Measurements from ENCODE around the gene ANKRD44.
"Not testable (repeated sequence)": the region's sequence is repeated elsewhere in the genome, so short reads cannot be mapped to it uniquely, and the experiment has no call there.

ANKRD44 gene

DNA sequence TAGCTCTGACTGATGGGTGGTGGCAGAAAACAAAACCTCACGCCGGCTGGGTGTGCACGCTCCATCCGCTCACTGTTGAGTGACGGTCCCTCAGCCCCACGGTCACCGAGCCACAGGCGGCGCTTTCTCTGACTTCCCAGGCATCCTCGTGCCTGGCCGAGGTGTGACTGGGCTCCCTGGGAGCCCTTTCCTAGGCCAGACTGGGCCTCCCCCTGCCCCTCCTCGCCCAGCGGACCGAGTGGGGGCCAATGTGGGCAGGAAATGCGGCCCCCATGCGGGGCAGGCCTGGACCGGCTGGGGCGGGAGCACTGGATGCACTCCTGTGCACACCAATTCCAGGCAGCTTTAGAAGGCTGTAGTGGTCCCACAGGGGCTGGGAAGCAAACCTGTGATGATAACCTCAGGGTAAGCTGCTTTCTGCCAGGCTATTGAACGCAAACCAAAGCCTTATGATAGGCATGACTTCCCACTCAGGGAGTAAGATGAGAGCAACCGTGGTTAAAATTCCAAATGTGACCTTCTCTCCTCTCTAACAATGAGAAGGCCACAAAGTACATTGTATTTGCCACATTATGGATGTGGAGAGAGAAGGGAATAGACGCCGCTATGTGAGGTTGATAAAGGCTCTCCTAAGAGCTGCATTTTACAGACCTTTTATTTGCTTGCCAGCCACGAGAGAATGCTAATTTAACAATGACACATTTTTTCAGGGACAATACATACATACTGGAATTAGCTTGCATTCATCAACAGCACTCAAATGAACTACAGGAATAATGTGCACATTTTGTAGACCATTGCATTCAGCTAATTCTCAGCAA lies 300.2 kb downstream of the ANKRD44 start:
- DNase-seq: no peak

DNA sequence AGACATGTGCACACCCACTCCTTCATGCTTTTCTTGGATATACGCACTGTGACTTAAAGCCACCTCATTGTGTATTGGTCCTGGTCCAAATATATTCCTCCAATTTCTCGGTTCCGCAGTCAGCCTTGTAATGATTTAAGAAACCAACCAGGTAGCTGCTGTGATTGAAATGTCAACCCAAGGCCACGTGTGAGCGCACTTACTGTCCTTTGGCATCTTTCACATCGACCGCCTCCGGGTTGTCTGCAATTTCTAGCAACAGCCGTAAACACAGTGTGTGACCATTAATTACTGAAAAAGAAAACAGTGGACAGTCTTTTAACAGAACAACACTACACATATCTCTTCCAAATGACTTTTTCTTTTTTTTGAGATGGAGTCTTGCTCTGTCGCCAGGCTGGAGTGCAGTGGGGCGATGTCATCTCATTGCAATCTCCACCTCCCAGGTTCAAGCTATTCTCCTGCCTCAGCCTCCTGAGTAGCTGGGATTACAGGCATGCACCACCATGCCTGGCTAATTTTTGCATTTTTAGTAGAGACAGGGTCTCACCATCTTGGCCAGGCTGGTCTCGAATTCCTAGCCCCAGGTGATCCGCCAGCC lies 301.7 kb downstream of the ANKRD44 start:
- not testable (repeated sequence) for DNase-seq

DNA sequence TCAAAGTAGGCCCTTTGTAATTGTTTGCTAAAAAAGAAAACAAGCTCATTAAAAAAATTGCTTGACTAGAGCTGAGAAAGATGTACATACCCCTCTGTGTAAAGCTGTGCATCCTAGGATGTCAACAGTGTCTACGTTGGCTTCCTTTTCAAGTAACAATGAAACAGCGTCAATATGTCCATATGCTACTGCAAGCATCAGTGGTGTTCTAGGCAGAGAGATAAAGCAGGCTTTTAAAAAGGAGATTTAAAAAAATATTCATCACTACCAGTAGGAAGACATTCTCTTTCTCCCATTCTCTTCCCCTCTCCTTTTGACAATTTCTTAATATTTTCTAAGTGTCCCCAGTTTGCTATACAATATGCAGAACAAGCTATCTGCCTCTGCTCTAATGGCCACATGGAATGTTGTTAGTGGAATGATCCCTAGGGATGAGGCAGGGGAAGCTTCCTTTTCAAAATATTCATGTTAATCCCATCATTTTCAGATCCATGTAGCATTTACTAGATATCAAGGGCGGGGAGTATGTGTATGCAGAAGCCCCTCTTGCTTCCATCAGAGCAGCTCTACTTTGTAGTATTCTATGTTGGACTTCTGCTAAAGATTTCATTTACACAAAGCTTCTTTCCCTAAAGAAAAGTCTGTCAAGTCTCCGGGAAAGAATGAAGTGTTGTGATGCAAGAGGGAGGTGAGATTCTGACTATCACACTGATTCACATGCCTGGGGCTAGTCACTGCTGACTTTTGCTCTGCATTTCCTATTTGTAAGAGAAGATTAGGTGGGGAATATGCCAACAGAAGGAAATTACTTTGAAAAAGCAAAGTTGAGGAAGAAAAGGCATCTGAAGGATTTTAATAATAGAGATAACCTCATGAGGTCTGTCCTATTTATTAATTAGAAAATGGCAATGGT lies 302.6 kb downstream of the ANKRD44 start:
- DNase-seq: no peak

DNA sequence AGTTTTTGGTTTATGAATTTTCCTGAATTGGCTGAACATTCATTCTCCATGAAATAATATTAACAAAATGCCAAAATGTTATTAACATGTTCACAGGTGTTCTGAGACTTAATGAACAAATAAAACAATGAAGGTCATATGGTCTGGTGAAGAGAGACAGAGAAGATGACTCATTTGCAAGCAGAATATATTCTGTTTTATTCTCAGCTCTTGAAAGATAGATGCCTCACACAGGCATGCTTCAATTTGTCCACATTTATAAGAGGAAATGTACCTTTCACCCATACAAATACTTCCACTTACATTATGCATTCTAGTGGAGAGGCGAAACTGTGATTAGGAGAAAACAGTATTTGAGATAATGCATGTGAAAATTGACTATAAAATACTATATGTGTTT lies 308.7 kb downstream of the ANKRD44 start:
- DNase-seq: no peak

DNA sequence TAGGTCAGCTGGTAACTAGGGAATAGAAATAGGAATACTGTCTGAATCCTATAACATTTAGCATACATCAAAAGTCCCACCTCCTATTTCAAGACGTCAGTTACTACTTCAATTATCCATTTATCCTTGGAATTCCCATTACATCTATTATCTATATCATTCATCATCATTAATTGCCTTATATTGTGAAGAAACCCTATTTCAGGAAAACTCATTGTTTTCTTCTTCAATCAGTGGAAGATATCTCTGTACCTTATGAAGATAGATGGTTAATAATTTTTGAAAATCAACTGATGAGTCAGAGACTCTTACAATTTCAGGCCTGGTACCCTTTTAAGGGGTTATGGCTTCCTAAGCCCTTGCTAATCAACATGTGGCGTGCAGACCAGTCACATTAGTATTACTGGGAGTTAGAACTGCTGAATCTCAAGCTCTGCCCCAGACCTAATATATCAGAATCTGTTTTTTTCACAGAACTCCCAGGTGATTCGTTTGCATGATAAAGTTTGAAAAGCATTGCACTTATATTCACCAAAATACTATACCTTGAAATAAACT lies 314.7 kb downstream of the ANKRD44 start:
- DNase-seq: no peak

DNA sequence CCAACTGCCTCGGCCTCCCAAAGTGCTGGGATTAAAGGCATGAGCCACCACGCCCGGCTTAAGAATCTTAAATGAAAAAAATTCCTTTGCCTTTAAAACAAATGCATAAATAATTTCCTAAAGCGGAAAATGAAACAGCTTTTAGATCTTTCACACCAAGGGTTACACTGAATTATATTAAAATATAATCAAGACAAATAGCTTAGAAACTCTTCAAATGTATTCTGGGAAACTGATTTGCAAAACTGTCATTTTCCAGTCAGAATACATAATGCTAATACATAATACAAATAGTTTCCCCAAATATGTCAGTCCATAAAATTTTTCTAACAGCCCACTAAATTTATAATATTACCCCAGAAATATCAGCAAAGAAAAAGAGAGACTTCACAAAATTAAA lies 315.8 kb downstream of the ANKRD44 start:
- no peak for DNase-seq

DNA sequence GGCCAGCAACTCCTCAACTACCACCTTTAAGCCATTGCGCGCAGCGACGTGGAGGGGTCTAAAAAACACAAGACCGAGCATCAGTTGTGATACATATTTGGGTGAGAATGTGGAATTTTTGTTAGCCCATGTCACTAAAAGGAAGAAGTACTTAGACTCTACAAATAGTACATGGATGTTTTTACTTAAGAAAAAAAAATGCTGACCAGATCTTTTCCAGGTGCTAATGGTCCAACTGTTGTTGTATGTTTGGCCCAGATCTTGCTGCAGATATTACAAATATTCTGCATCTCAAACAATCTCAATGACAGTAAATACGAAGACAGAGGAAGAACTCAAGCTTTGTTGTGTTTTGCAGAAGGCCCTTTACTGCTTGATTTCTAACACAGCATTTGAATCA lies 317.0 kb downstream of the ANKRD44 start:
- no peak for DNase-seq

DNA sequence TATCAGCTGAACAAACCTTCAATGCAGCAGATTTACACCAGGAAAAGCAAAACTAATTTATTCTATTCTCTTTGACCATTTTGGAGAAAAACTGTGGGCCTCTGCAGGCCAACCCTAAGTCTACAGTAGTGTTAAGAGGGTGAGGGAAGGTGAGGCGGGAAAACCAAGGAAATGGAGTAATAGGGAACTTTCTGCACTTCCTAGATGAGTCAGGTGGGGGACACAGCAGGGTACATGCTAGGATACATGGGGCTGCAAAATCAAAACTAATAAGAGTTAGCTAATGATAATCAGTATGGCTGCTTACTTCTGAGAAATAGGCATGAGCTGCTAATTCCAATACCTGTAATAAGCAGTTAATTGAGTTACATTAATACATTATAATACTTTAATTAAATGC lies 318.1 kb downstream of the ANKRD44 start:
- DNase-seq: no peak

DNA sequence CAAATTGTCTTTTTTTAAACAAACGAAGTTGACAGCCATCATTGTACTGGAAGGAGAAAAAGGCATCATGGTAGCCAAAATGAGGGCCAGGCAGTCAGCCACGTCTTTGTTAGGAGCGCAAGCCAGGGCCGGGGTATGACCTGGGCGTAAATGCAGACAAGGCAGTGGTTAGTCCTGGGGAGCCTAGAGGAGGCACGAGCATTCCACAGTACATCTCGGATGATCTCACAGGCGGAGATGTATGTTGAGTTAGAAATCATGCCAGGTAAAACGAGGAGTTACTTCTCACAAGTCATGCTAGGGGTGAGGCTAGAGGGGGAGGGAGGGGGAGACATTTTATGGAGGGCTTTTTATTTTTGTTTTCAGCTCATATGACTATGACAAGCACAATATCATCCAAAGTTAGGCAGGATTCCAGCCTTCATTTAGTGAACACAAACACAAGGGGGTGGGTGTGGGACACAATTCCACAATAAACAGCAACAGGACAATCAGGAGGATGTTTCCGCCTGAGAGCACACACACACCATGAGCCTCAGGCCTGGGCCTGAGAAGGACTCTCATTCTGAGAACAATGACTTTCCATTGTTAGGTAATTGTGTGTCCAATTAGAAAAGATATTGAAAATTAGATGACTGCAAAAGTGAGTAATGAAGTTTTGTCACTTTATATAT lies 319.7 kb downstream of the ANKRD44 start:
- DNase-seq: no peak

DNA sequence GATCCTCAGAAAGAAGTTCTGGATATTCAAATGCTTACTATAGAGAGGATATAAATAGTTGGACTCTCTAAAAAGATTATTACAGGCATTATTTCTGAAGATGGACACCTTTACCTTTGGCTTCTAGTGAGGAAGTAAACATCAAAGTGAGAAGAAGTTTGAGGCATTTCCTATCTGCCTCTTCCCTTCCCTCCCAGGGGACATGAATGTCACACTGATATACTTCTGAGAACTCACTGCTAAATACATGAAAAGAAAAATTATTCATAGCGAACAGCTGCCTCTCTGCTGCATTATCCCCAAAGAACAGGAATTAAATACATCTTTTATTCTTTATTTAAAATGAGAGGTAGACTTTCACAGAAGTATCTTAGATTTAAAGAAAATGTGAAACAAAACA lies 320.5 kb downstream of the ANKRD44 start:
- no peak for DNase-seq

DNA sequence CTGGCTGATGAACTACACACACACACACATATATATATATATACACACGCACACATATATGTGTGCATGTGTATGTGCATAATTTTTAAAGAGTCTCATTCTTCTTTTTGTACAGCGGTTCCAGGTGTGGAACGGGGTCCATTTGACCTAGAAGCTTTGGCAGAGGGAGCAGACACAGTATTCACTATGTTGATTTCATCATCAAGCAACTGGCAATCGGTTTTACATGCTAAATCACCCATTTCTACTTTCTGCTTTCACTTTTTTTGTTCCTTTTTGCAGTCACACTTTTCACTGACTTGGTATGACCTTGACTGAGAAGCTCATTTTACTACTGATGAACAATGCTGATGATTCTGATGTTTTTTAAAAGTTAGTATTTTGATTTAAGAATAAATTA lies 321.1 kb downstream of the ANKRD44 start:
- DNase-seq: no peak

DNA sequence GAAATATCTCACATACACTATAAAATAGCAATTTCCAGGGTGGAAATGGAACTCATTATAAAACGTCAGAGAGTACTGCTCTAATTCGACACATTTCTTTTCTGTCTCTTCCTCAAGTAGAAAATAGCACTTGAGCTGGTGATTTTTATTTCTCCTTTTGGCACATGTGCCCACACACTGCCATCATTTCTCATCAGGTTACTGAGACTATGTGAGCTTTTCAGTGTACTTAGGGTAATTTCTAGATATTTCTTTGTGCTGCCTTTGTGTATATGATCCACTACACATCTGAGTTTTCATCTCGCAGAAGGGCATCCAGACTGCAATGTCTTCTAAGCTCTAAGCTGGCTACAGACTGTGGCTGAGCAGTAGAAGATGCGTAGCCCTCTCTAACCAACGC lies 321.9 kb downstream of the ANKRD44 start:
- no peak for DNase-seq

DNA sequence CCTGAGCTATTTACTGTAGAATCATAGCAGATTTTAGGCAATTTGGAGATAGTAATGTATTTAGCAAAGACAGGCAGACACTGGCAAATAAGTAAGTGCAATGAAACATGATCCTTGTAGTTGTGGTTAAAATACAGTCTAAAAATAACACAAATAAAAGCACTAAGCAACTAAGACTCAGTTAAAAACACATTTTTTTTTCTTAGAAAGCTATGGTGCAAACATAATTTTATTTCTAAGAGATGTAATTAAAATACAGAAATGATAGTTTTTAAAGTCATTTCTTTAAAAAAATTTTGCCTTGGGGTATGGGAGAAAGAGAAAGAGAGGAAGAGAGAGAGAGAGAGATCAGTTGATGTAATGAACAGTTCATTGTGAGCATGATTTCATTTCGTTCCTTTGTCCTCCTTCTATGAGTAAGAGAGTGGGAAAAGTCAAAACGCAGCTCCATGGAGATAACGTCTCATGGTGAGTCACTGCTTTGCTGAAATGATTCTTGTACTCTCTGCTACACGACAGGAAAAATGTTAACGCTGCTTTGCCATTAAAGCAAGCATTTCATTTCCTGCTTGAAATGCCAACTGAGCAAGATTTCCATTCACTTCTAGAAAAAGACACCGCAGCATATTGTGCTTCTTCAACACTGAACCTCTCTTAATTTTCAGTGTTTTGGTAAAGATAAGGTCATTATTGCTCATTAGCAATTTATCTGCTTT lies 322.8 kb downstream of the ANKRD44 start:
- peak; percentile 23 for DNase-seq

DNA sequence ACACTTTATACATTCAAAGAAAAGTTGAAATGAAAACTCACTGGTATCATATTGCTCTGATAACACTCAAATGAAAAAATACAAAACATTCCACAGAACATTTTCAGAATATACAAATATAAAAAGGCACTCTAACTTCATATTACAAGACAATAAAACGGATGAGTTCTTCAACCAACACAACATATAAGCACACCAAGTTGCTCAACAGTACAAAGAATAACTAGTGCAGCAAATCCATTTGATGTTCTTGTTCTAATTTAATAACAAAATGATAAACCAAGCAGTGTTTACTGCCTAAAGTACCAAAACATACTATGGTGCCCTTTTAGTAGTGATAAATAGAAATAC lies 323.3 kb downstream of the ANKRD44 start:
- DNase-seq: no peak

DNA sequence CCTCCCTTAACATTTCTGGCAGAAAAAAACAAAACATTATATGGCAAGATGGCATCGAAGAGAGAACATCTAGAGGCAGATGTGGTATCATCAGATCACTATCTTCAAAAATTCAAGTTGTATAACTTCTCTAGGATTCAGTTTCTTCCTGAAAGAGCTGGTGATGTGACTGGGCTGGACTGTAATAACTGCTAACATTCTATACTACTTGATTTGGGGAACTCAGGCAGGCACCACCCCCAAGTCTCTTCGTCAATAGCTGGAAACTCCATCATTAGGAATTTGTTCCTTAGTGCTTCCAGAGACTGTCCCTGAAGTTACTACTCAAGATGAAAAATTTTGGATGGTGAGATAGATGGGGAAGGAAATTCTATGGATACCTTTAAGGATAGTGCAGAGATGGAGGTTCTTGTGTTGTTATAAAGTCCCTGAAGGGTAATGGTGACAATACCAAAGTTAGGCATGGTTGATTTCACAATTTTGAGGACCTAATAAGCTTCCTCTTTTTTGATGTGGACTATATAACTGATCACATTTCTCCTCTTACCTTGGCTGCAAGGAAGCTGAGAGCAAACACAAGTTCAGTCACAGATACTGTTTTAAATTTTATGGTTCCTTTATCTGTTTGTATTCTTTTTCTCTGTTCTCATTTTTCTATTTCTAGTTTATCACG lies 324.9 kb downstream of the ANKRD44 start:
- no peak for DNase-seq

DNA sequence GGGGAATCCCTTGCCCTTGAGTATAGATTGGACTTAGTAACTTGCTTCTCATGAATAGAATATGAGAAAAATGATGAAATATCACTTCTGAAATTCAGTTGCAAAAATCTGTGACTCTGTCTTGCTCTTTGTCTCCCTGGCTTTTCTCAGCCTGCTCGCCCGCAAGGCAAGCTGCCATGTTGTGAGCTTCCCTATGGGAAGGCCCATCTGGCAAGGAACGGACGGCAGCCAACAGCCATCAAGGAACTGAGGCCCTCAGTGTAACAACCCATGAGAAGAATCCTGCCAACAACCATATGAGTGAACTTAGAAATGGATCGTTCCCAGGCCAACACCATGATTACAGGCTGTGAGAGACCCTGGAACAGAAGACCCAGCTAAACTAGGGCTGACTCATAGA lies 325.7 kb downstream of the ANKRD44 start:
- DNase-seq: no peak

DNA sequence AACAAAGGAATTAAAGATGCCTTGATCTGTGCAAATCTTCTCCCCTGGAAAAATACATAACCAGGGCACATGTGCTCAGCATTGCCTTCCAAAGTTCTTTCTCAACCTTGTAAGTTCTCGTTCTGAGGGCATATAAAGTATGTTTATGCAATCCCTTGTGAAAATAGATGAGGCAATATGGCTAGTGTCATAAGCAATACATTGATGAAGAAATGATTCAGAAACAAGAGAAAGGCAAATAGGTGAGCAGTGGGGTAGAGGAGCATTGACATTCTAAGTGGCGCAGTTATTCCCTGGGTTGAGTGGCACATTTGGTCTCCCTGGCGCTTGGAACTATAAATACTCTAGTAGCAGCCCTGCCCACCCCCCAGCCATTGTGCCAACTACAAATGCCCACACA lies 326.6 kb downstream of the ANKRD44 start:
- DNase-seq: no peak

DNA sequence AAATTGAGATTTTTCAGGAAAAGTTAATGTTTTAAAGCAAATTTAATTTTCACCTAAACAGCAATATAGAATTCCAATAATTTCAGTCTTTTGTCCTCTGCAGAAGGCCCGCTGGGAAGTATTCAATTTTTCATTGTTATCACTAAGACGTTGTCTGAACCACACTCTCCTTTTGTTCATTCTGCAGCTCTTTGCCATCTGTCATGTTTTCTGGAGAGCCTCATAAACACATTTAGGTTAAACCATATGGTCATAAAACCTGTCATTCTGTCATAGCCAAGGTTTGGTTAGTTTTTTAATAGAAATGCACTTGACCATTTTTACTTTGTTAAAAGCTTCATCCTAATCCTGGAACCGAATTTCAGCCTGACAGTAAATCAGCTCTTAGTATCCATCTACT lies 330.1 kb downstream of the ANKRD44 start:
- DNase-seq: peak; percentile 91

DNA sequence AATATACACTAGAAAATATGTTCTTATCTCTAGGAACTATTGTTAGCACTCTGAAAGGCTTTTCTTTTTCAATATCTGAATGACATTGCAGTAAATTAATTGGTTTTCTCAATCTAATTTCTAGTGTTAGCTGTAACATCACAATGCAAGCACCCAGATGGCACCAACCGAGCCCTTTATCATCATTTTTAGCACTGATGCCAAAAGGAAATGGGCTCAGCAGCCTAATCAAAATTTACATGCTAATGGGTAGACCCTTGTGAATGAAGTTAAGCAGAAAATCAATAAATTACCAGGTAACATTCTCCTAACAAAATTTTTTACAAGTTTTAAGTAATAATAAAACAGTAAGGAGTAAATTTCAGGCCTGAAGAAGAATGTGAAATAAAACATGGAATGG lies 330.6 kb downstream of the ANKRD44 start:
- DNase-seq: peak; percentile 11

DNA sequence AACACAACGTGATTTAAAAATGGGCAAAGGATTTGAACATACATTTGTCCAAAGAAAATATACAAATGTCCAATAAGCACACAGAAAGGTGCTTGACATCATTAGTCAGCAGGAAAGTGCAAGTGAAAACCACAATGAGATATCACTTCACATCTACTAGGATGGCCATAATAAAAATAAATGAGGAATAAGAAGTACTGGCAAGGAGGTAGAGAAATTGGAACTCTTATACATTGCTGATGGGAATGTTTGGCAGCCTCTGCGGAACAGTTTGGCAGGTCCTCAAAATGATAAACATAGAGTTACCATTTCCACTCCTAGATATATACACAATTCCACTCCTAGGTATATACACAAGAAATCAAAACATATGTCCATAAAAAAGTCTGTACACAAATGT lies 333.1 kb downstream of the ANKRD44 start:
- DNase-seq: no peak

DNA sequence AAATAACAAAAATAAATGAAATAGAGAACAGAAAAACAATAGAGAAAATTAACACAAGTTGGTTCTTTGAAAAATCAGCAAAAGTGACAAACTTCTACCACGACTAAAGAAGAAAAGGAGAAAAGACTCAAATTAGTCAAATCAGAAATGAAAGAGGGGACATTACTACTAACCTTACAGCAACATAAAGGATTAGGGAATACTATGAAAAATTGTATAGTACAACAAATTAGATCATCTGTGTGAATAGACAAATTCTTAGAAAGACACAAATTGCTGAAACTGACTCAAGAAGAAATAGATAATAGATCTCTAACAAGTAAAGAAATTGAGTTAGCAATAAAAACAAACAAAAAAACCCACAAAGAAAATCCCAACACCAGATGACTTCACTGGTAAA lies 335.6 kb downstream of the ANKRD44 start:
- no peak for DNase-seq
